Measurements from ENCODE around the gene EME2.
A peak's percentile ranks its signal among the peaks of the same experiment; 100 is the strongest.

EME2 gene

GRCh38 chr16:1819611-1820010 lies 47.0 kb downstream of the EME2 start:
- CTCF ChIA-PET, result no interaction called here
- no peak for TF ChIP-seq CTCF (conservative IDR thresholded peaks at IDR 0.05; ENCODE audit: low read depth)
- POLR2A ChIA-PET (ENCODE audit: low non-redundant PET), result no interaction called here
- H3K27ac ChIP-seq, result no peak overlapping the region
- DNase-seq (ENCODE audit: low spot score), result no peak

- DNase-seq (ENCODE audit: low spot score), result no peak
- H3K27ac ChIP-seq, result peak overlapping the region; percentile 12; the same call in 1 of the 2 replicates
- POLR2A ChIA-PET (ENCODE audit: low non-redundant PET), result no interaction called here
- CTCF ChIA-PET, result interaction anchor here (0.6 kb wide), 2 partner anchors 69 to 244 kb away, joined by 3 to 4 read pairs; no protein-coding TSS in a partner anchor
- no peak for TF ChIP-seq CTCF (conservative IDR thresholded peaks at IDR 0.05; ENCODE audit: low read depth)
These were observed 47.7 kb downstream of the EME2 start for GRCh38 chr16:1820096-1820945.

- CTCF ChIA-PET, result interaction anchor here (0.6 kb wide), 2 partner anchors 69 to 244 kb away, joined by 3 to 4 read pairs; no protein-coding TSS in a partner anchor
- no peak for TF ChIP-seq CTCF (conservative IDR thresholded peaks at IDR 0.05; ENCODE audit: low read depth)
- POLR2A ChIA-PET (ENCODE audit: low non-redundant PET), result no interaction called here
- H3K27ac ChIP-seq, result peak overlapping the region; percentile 27; the same call in 1 of the 2 replicates
- DNase-seq (ENCODE audit: low spot score), result no peak
These were observed 48.3 kb downstream of the EME2 start for GRCh38 chr16:1820946-1821290.

- no peak for DNase-seq (ENCODE audit: low spot score)
- ChIA-PET POLR2A (ENCODE audit: low non-redundant PET) (no interaction called here), CTCF (no interaction called here)
- TF ChIP-seq CTCF (conservative IDR thresholded peaks at IDR 0.05; ENCODE audit: low read depth), result no peak
- H3K27ac ChIP-seq, result peak overlapping the region; percentile 27
These were observed 49.4 kb downstream of the EME2 start for GRCh38 chr16:1821861-1822611.

GRCh38 chr16:1822801-1823200 lies 50.2 kb downstream of the EME2 start:
- no peak overlapping the region; the same call in 1 of the 2 replicates for H3K27ac ChIP-seq
- no peak for TF ChIP-seq CTCF (conservative IDR thresholded peaks at IDR 0.05; ENCODE audit: low read depth)
- CTCF ChIA-PET, result interaction anchor here (0.8 kb wide), 1 partner anchor 40 kb away, joined by 3 read pairs; the partner anchor contains the start of genes NUBP2 and SPSB3
- POLR2A ChIA-PET (ENCODE audit: low non-redundant PET), result no interaction called here
- DNase-seq (ENCODE audit: low spot score), result no peak

- ChIA-PET POLR2A (ENCODE audit: low non-redundant PET) (interaction anchor here (0.7 to 1.1 kb wide), 2 partner anchors 41 to 51 kb away, joined by 4 read pairs; partner anchors contain the start of genes NUBP2 and SPSB3), CTCF (interaction anchor here (0.6 to 1.1 kb wide), 7 partner anchors 35 to 916 kb away, joined by 3 to 7 read pairs (median 3); partner anchors contain the start of genes NUBP2 and SPSB3)
- peak overlapping the region; percentile 42 for H3K27ac ChIP-seq
- peak; percentile 52 for TF ChIP-seq CTCF (conservative IDR thresholded peaks at IDR 0.05; ENCODE audit: low read depth)
- peak; percentile 68 for DNase-seq (ENCODE audit: low spot score)
These were observed 51.2 kb downstream of the EME2 start for GRCh38 chr16:1823821-1824220.

All from RWPE1 (cell line).